ENCODE measurements around the gene RAB14.

GRCh38 chr9:121192959-121193640, 8.6 kb downstream of the RAB14 start:
- TF ChIP-seq CTCF (IDR thresholded peaks at IDR 0.05) (no peak), POLR2A (IDR thresholded peaks at IDR 0.05) (no peak)

All from body of pancreas (tissue), 4 donors.